Measurements from ENCODE around the gene CDH13.

DNA sequence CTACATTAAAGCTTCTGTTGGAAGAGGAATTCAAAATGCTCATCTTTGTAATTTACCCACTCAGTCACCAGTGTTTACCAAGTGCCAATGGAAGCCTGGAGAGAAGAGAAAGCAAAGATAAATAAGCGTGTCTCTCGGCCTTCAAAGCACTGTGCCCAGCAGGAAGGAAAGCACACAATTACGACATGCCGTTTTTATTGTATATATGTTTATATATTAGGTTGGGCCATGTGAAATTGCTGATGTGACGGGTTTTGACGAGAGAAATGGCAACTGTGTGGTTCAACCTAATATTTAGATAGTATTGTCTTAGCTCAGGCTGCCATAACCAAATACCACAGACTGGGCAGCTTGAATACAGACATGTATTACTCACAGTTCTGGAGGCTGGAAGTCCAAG lies 1101.7 kb downstream of the CDH13 start:
- TF ChIP-seq, protein P1, sequence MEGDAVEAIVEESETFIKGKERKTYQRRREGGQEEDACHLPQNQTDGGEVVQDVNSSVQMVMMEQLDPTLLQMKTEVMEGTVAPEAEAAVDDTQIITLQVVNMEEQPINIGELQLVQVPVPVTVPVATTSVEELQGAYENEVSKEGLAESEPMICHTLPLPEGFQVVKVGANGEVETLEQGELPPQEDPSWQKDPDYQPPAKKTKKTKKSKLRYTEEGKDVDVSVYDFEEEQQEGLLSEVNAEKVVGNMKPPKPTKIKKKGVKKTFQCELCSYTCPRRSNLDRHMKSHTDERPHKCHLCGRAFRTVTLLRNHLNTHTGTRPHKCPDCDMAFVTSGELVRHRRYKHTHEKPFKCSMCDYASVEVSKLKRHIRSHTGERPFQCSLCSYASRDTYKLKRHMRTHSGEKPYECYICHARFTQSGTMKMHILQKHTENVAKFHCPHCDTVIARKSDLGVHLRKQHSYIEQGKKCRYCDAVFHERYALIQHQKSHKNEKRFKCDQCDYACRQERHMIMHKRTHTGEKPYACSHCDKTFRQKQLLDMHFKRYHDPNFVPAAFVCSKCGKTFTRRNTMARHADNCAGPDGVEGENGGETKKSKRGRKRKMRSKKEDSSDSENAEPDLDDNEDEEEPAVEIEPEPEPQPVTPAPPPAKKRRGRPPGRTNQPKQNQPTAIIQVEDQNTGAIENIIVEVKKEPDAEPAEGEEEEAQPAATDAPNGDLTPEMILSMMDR (IDR thresholded peaks at IDR 0.05; ENCODE audit: low read length), result no peak
- TF ChIP-seq EZH2 (optimal IDR thresholded peaks at IDR 0.05; ENCODE audit: low read depth, low read length) (no peak), EZH2phosphoT487 (IDR thresholded peaks at IDR 0.05; ENCODE audit: low read length) (no peak)
